Measurements from ENCODE around the gene HHLA2.
"Not testable (repeated sequence)": the region's sequence is repeated elsewhere in the genome, so short reads cannot be mapped to it uniquely, and the experiment has no call there.

Gene HHLA2

GRCh38 chr3:108251844-108252243, 44.5 kb upstream of the HHLA2 start:
- Histone ChIP-seq H3K4me2 (ENCODE audit: low read length) (no peak overlapping the region), H3K27ac (ENCODE audit: low read depth, low read length, poor library complexity, severe bottlenecking) (no peak overlapping the region), H3F3A (ENCODE audit: insufficient read depth, low read length) (no peaks in the 10 kb centered on the region), H3K79me2 (ENCODE audit: insufficient read depth, low read length) (no peaks in the 10 kb centered on the region), H3K36me3 (ENCODE audit: insufficient read depth, low read length) (no peaks in the 10 kb centered on the region), H3K4me3 (ENCODE audit: low read depth, low read length, poor library complexity, severe bottlenecking) (no peak overlapping the region), H3K9me3 (ENCODE audit: low read length) (no peaks in the 10 kb centered on the region), H3K4me1 (ENCODE audit: insufficient read depth, low read length, severe bottlenecking) (no peaks in the 10 kb centered on the region), H3K9me2 (ENCODE audit: low read depth, low read length) (no peaks in the 10 kb centered on the region), H4K20me1 (ENCODE audit: insufficient read depth, low read length) (no peaks in the 10 kb centered on the region), H3K9ac (ENCODE audit: low read length) (no peak overlapping the region), H3K27me3 (ENCODE audit: insufficient read depth, low read length) (no peaks in the 10 kb centered on the region), H2AFZ (ENCODE audit: low read length) (no peak overlapping the region)
- no peak for TF ChIP-seq CTCF (IDR thresholded peaks at IDR 0.05; ENCODE audit: low read length)
- TF ChIP-seq EZH2 (IDR thresholded peaks at IDR 0.05; ENCODE audit: borderline replicate concordance, low read length) = no peak

- Histone ChIP-seq H3K4me2 (ENCODE audit: low read length) (no peak overlapping the region), H3K27ac (ENCODE audit: low read depth, low read length, poor library complexity, severe bottlenecking) (no peak overlapping the region), H3K36me3 (ENCODE audit: insufficient read depth, low read length) (no peaks in the 10 kb centered on the region), H3K4me3 (ENCODE audit: low read depth, low read length, poor library complexity, severe bottlenecking) (no peak overlapping the region), H3K4me1 (ENCODE audit: insufficient read depth, low read length, severe bottlenecking) (no peaks in the 10 kb centered on the region), H4K20me1 (ENCODE audit: insufficient read depth, low read length) (no peaks in the 10 kb centered on the region), H3F3A (ENCODE audit: insufficient read depth, low read length) (no peaks in the 10 kb centered on the region), H3K9me3 (ENCODE audit: low read length) (no peaks in the 10 kb centered on the region), H3K27me3 (ENCODE audit: insufficient read depth, low read length) (no peaks in the 10 kb centered on the region), H3K9ac (ENCODE audit: low read length) (no peak overlapping the region), H3K79me2 (ENCODE audit: insufficient read depth, low read length) (no peaks in the 10 kb centered on the region), H3K9me2 (ENCODE audit: low read depth, low read length) (no peaks in the 10 kb centered on the region), H2AFZ (ENCODE audit: low read length) (no peak overlapping the region)
- TF ChIP-seq CTCF (IDR thresholded peaks at IDR 0.05; ENCODE audit: low read length) (no peak), EZH2 (IDR thresholded peaks at IDR 0.05; ENCODE audit: borderline replicate concordance, low read length) (no peak)
Observed at GRCh38 chr3:108255131-108255530, 41.2 kb upstream of the HHLA2 start.

- H3K4me2 ChIP-seq (ENCODE audit: low read length); H3K27ac ChIP-seq (ENCODE audit: low read depth, low read length, poor library complexity, severe bottlenecking); H3K9me2 ChIP-seq (ENCODE audit: low read depth, low read length); H3K36me3 ChIP-seq (ENCODE audit: insufficient read depth, low read length); H3K27me3 ChIP-seq (ENCODE audit: insufficient read depth, low read length); H3F3A ChIP-seq (ENCODE audit: insufficient read depth, low read length); H2AFZ ChIP-seq (ENCODE audit: low read length); H3K4me3 ChIP-seq (ENCODE audit: low read depth, low read length, poor library complexity, severe bottlenecking); H3K9ac ChIP-seq (ENCODE audit: low read length); H3K9me3 ChIP-seq (ENCODE audit: low read length); H3K79me2 ChIP-seq (ENCODE audit: insufficient read depth, low read length); H4K20me1 ChIP-seq (ENCODE audit: insufficient read depth, low read length); H3K4me1 ChIP-seq (ENCODE audit: insufficient read depth, low read length, severe bottlenecking): not testable (repeated sequence)
Observed at GRCh38 chr3:108264534-108265298, 31.6 kb upstream of the HHLA2 start.

- H3K4me2 ChIP-seq (ENCODE audit: low read length); H3K9me3 ChIP-seq (ENCODE audit: low read length); H2AFZ ChIP-seq (ENCODE audit: low read length); H3K4me1 ChIP-seq (ENCODE audit: insufficient read depth, low read length, severe bottlenecking); H3K4me3 ChIP-seq (ENCODE audit: low read depth, low read length, poor library complexity, severe bottlenecking); H3K36me3 ChIP-seq (ENCODE audit: insufficient read depth, low read length); H3K9me2 ChIP-seq (ENCODE audit: low read depth, low read length); H3F3A ChIP-seq (ENCODE audit: insufficient read depth, low read length); H3K27me3 ChIP-seq (ENCODE audit: insufficient read depth, low read length); H3K27ac ChIP-seq (ENCODE audit: low read depth, low read length, poor library complexity, severe bottlenecking); H3K79me2 ChIP-seq (ENCODE audit: insufficient read depth, low read length); H3K9ac ChIP-seq (ENCODE audit: low read length); H4K20me1 ChIP-seq (ENCODE audit: insufficient read depth, low read length): not testable (repeated sequence)
Observed at GRCh38 chr3:108268235-108268634, 28.1 kb upstream of the HHLA2 start.
